AG08396 (cell line): ENCODE results near the gene FBXL13.
"Not testable (repeated sequence)": the region's sequence is repeated elsewhere in the genome, so short reads cannot be mapped to it uniquely, and the experiment has no call there.

Experiments
- DNase-seq: peaks from one replicate; pipeline ENCODE4 v3.0.0; 2012; ENCODE audit warnings: low spot score, mixed read lengths

Gene FBXL13

GRCh38 chr7:102935450-102936115, 139.0 kb downstream of the FBXL13 start:
- DNase-seq = no peak

- no peak for DNase-seq
Measured at GRCh38 chr7:102934701-102935100, 139.9 kb downstream of the FBXL13 start.

- no peak for DNase-seq
Measured at GRCh38 chr7:102934239-102934638, 140.4 kb downstream of the FBXL13 start.

- DNase-seq = peak; percentile 77
Measured at GRCh38 chr7:102933763-102934162, 140.8 kb downstream of the FBXL13 start.

- DNase-seq = no peak
Measured at GRCh38 chr7:102931757-102932156, 142.8 kb downstream of the FBXL13 start.

GRCh38 chr7:102927312-102927933, 147.2 kb downstream of the FBXL13 start:
- peak; percentile 15 for DNase-seq

- no peak for DNase-seq
Measured at GRCh38 chr7:102926783-102927140, 147.8 kb downstream of the FBXL13 start.

- no peak for DNase-seq
Measured at GRCh38 chr7:102925976-102926782, 148.4 kb downstream of the FBXL13 start.

- no peak for DNase-seq
Measured at GRCh38 chr7:102918845-102919244, 155.8 kb downstream of the FBXL13 start.

- DNase-seq = no peak
Measured at GRCh38 chr7:102917436-102918353, 156.9 kb downstream of the FBXL13 start.

- DNase-seq = no peak
Measured at GRCh38 chr7:102916881-102917280, 157.7 kb downstream of the FBXL13 start.

- DNase-seq = peak; percentile 28
Measured at GRCh38 chr7:102916426-102916825, 158.2 kb downstream of the FBXL13 start.

GRCh38 chr7:102914585-102914984, 160.0 kb downstream of the FBXL13 start:
- DNase-seq = no peak

- no peak for DNase-seq
Measured at GRCh38 chr7:102913826-102914225, 160.8 kb downstream of the FBXL13 start.

GRCh38 chr7:102912742-102913141, 161.9 kb downstream of the FBXL13 start, which contains the start of gene LRRC17:
Gene LRRC17, plus strand, starts transcription at chr7:102913000. Its CDS starts 20,914 bp downstream, at chr7:102933914.
- DNase-seq = peak; percentile 52

GRCh38 chr7:102908676-102909075, 165.9 kb downstream of the FBXL13 start:
- no peak for DNase-seq

GRCh38 chr7:102903576-102903975, 171.0 kb downstream of the FBXL13 start:
- DNase-seq = not testable (repeated sequence)

GRCh38 chr7:102902052-102902451, 172.5 kb downstream of the FBXL13 start:
- DNase-seq = not testable (repeated sequence)

GRCh38 chr7:102898532-102898859, 176.1 kb downstream of the FBXL13 start:
- DNase-seq = no peak

GRCh38 chr7:102897856-102898531, 176.6 kb downstream of the FBXL13 start:
- no peak for DNase-seq

- no peak for DNase-seq
Measured at GRCh38 chr7:102897211-102897631, 177.4 kb downstream of the FBXL13 start.
